Left renal pelvis (tissue), 4 donors: Measurements from ENCODE around the gene SCTR. TPM values are rescaled to one million over a fixed set of nuclear protein-coding genes. Genes with fewer than 3 reads are reported as not detected.

ENCODE experiments used
- DNase-seq, 4 donors: peaks; one replicate each; pipeline ENCODE4 v3.0.0-alpha.2; 2013; ENCODE audit warnings: low read depth in 4 of 4, low spot score in 3 of 4
- polyA plus RNA-seq, 4 donors: library from polyadenylated mRNA; unstranded; fragments of 120-200 nt; gene quantifications; one replicate each; pipeline ENCODE4 v1.2.1, GENCODE V29; 2013; ENCODE audit not compliant: insufficient read length in 4 of 4

SCTR gene
- polyA plus RNA-seq, 4 donors = 0.37 to 17.6 (median 7.7) TPM

DNA sequence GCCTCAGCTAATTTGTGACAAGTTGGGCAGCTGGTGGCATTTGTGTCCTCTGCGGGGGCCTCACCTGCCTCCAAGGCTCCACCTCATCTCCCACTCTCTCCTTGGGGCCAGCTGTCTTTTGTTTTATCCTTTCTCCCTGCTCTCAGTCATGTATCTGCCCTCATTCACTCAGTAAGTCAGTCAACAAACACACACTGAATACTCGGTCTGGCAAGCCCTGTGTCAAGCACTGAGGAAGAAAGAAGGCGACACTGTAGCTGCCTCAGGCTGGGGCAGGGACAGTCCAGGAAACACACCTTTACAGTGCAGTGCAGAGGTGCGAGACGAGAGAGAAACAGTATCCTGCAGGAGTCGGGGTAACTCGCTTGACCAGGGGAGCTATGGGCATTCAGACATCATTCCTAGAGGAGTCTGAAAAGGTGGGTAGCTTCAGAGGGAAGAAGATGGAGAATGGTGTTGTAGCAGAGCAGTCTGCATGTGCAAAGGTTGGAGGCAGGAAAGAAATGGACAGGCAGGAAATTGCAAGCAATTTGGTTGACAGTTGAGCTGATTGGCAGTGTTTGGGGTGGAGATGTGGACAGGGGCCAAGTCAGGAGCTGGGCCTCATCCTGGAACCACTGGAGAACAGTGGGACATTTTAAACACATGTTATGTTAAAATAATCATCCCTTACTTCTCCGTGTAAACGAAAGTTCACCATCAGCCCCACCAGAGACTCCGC is 34.9 kb downstream of the SCTR start:
- DNase-seq = no peak

DNA sequence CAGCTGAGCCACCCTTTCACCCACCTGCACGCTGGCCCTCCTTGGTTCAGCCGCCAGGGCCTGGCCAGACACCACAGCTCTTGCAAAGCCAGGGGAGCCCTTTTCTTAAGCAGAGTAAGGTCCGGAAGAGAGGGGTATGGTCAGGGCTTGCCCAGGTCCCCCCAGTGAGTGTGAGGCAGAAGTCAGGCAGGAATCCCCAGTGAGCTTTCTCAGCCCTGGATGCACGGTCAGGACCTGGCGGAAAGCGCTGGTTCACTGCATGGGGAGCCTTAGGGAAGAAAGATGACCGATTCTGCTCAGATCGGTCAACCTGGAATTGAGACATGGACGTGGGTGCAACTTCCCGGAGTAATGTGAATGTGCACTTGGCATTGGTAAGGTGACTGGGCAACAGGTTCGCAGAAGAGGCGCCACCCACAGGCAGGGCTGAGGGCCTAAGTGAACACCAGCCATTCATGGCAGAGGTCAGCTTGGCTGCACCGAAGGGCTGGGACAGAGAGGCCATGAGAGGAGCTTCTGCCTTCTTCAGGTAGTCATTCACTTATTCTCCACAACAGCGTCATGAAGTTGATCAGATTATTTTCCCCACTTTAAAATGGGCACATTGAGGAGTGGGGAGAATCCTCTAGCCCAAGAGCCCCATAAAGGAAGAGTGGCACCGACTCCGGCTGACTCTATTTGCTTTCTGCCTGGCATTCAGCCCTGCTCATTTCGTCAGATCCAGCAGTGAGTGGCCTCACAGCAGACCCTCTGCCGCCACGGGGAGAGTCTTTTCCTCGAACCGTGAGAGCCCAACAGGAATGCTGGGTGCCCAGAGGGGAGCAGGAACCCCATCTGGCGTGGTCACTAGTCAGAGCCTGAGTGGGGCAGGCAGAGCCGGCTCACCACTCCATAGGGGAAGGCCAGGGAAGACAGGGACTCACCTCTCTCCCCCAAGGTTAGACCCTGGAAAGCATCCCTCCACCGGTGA is 35.8 kb downstream of the SCTR start:
- no peak for DNase-seq

DNA sequence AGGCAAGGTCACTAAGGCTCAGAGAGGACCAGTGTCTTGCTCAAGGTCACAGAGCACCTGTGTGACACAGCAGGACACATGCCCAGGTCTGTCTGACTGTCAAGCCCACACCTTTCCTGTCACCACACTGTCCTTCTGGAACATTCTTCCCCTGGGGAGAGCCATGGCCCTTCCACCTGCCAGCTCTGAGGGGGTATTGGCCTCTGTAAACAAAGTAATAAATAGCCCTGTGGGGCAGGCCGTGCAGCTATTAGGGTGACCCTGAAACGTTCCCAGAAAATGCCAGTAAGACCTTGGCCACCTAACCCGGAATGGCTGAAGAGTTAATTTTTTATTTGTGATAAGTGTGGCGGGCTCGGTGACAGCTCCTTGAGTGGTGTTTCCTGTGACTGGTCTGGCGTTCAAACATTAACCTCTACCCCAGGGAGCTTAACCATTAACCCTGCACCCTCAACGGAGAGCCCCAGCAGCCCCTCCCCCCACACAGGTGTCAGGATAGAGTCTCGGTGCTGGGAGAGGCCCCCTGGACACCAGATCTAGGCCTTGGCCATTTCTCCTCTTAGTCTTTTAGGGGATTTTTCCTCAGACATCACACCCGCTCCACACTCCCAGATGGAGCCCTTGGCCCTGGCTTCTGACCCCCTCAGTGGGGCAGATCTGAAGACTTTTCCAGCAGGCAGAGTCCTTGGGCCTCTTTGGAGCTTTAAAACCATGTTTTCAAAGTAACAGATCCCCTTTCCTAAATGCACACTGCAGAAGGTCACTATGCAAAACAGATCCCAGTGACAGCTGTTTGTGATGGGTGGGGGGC is 36.6 kb downstream of the SCTR start:
- peak in 2 of 4 donors; percentile 46 to 52 for DNase-seq

DNA sequence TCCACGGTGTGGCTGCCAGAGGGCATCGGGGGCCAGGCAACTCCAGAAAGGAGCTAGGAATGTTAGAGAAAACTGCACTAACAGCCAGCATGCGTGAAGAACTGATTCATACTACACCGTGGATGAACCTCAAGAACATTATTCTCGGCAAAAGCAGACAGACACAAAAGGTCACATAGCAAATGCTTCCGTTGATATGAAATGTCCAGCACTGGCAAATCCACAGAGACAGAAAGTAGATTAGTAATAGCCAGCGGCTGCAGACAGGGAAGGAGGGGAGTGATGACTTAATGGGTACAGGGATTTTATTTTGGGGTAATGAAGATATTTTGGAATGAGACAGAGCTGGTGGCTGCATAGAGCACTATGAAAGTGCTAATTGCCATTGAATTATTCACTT is 37.4 kb downstream of the SCTR start:
- no peak for DNase-seq

DNA sequence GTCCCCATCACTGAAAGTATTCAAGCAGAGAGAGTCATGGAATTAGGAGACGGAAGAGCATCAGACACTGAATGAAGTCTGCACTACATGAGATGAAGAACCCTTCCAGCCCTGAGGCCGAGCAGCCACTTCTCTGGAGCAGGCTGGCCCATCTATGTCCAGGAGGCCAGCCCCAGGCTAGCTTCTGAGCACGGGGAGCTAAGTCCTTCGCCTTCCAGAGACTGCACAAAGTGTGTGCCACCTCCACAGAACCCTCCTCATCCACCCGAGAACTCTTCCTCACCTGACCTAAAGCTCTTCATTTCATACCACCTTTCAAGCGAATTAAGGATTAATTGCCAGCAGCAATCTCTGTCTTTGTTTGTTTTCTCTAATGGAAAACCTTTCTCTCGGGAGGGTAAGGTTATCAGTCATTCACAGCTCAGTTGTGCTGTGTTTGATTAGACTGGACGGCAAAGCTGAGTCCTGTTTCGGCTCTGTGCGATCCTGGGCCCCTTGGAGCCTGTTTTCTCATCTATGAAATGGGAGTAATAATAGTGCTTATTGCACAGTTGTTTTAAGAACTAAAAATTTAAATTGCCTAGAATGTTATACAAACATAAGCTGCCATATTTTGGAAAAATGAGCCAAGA is 38.0 kb downstream of the SCTR start:
- DNase-seq = no peak

DNA sequence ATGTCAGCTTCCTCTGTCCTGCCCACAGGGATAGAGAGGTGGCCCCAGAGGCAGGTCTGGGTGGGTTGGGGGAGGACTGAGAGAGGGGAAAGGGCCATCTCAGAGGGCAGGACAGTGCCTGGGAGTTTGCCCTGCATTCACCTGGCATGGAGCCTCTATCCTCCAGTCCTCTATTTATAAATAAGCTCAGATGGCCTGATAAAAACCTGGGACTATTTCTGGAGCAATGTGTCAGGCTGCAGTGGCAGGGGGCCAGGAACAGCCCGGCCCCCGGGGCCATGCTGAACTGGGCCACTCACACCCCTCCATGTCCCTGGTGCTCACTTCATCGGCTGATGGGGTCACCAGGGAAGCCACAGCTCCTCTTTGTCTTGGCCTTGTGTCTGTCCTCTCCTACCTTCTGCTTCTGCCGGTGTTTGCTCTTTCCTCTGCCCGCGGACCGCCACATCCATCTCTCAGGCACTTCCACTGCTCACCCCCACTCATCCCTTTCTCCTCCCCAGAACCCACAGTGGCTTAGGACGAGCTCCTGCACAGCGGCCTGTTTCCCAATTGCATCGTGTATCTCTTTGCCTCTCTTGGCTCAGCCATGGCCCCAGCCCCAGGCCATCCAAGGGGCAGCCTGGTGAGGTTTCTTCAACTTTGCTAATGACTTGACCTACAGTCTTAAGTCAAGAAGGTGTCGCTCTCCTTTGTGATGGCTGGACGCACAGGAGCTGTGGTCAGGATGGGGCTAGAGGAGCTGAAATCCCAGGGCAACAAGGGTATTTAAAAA is 38.8 kb downstream of the SCTR start:
- no peak for DNase-seq

DNA sequence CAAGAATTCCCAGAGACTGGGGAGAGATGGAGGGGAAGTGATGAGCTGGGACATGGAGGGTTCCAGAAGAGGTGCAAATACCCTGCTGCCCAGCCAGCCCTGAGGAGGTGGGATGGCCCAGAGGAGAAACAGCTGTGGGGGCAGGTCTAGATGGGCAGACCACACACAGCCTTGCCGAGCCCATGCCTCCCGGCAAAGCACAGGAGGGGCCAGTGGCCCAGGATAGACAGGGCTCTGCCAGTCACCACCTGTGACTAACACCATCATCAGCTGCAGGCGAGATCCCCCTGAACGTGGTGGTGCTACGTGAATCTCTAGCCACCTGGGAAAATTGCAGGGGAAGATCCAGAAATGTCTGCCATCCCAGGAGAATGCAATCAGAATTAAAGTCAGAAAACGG is 39.4 kb downstream of the SCTR start:
- no peak for DNase-seq

DNA sequence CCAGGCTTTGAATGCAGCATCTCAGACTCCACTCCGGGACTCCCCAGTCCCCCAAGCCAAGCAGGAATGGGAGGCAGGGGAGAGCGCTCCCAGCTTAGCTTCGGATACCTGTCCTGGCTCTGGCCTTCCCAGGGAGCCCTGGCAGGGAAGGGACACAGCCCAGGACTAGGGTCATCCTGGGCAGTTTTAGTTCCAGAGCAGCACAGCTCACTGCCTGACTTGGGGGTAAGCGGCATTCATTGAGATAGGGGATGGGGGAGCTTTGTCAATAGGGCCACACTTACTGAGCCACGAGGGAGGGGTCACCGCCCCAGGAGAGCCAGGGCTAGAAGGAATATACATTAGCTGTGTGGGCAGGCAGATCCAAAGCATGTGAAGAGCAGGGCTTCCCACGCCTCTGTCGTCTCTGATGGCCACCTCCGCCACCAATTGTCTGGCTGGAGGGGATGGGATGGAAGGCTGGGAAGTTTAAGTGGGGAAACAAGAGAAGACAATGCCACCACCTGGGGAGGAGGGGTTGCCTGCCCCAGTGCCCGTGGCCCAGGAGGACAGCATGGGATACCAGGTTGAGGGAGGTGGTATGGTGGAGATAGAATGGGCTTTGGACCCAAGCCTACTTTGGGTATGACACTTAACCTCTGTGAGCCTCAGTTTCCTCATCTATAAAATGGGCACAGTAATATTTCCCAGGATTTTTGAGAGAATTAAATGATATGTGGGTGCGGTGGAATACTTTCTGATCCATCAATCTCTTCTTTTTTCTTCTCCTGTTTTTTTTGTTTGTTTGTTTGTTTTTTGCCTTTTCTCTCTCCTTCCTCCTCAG is 40.2 kb downstream of the SCTR start:
- DNase-seq = no peak

DNA sequence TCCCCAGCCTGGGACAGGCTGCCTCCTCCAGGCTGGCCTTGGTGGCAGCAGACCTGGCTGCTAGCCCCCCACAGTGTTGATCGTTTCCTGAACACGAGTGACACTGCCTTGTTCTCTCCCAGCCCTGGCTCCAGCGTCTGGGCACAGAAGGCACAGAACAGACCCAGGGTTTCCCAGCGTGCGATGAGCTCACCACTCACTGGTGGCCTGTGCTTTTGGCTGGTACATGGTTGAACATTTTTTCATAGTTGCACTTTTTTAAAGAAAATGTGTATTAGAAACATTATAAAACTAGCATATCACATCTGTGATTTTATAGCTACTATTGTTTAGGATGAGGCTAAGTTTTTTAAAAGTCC is 40.9 kb downstream of the SCTR start:
- DNase-seq = no peak

DNA sequence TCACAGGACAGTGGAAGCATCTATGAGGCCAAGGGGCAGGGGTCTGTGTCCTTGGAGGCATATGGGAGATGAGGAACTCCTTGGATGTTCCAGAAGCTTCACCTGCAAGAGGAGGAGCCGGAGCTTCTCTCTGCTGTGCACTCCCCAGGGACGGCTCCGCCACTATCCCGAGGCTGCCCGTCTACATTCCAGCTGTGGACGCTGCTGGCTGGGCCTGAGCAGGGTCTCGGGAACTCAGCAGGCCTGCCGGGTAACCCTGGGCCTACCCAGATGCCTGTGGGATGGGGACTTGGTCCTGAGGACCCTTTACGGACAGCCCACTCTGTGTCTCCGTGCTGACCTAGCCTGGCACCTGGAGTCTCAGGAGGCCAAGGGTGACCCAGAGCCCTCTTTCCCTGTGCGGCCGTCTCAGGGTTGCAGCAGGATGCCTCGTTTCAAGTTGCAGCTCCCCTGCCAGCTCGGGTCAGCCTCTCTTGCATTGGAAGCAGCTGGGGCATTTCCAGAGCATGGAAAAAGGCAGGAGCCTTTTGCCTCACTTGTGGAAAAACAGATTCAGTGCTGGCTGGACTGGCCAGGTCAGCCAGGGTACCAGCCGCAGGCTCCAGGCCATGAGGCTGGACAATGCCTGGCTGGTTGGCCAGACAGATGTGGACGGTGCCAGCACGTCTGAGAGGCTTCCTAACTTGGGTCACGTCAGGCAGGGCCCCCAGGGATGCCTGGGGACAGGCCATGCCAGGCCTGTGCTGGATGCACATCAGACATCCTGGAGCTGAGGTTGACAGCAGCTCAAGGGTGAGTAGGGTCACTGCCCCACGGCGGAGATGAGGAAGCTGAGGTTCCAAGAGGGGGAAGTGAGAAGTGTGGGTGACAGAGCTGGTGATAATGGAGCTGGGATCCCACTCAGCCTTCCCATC is 41.5 kb downstream of the SCTR start:
- DNase-seq = no peak

DNA sequence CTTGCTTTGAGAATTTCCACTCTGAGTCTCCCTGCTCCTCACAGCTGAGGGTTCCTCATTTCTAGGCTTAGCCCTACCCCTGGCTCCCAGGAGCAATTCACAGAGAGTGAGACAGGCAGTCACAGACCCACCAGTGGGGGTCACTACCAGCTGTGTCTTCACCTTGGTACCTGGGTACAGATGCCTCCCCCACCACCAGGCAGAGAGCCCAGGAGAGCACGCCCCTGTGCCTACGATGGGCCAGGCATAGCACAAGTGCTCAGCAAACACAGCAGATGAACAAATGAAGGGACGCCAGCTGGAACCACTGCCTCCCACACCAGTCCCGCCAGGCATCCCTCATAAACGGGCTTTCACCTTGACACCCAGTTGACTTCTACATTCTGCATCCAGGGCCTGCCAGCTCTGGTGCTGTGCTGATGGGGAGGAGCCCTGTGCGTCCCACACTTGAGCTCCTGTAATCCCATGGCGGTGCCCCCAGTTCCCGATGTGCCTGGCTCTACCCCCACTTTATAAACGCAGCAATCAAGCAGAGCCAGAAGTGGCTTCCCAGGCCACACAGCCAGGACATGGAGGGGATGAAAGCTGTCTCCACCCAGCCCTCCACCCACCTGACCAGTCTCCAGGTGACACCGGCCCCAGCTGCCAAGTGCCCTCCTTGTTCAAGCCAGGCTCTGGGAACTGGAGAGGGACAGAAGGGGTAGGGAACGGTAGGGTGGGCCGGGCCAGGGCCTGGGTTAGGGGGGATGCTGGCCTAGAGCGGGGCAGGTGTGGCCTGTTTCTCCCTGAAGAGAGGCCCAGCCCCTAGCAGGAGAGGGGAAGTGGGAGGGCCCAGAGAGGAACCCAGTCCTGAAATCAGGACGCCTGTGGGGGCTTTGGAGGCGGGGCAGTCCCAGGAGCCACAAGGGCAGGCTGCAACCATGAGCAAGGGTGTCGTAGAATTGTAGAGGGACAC is 42.5 kb downstream of the SCTR start:
- no peak for DNase-seq

DNA sequence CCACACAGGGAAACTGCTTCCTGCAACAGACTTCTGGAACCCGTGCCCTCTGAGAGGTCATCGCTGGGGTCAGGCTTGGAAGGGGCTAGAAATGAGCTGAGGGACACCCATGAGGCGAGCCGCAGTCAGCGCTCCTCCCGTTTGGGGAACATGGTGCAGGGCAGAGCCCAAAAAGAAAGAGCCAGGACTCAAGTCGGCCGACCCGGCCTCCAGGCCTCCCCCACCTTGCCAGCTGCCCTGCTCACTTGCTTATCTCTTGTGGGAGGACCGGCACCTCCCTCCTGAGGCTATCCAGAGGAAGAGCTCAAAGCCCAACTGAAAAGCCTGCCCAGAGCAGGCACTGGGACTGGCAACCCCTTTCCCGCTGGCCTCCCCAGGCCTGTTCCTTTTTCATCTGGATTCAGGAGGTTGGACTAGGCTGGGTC is 43.6 kb downstream of the SCTR start:
- DNase-seq = no peak

DNA sequence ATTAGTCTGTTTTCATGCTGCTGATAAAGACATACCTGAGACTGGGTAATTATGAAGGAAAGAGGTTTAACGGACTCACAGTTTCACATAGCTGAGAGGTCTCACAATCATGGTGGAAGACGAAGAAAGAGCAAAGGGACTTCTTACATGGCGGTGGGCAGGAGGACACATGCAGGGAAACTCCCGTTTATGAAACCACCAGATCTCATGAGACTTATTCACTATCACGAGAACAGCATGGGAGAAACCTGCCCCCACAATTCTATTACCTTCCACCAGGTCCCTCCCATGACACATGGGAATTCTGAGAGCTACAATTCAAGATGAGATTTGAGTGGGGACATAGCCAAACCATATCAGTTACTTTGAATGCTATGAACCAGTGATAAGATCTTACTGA is 44.1 kb downstream of the SCTR start:
- DNase-seq = no peak

DNA sequence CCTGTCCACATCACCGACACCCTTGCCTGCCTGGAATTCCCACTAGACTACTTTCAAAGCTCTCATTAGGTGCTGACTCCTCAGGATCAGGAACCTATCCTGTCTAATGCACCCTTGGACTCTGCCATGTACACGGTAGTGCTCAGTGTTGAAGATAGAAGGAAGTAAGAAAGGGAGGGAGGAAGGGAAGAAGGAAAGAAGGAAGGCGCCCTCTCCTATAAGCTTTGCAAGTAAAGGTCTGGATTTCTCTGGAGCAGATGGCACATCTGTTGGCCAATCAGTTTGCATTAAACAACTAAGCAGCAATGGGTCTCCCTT is 45.3 kb downstream of the SCTR start:
- no peak for DNase-seq

DNA sequence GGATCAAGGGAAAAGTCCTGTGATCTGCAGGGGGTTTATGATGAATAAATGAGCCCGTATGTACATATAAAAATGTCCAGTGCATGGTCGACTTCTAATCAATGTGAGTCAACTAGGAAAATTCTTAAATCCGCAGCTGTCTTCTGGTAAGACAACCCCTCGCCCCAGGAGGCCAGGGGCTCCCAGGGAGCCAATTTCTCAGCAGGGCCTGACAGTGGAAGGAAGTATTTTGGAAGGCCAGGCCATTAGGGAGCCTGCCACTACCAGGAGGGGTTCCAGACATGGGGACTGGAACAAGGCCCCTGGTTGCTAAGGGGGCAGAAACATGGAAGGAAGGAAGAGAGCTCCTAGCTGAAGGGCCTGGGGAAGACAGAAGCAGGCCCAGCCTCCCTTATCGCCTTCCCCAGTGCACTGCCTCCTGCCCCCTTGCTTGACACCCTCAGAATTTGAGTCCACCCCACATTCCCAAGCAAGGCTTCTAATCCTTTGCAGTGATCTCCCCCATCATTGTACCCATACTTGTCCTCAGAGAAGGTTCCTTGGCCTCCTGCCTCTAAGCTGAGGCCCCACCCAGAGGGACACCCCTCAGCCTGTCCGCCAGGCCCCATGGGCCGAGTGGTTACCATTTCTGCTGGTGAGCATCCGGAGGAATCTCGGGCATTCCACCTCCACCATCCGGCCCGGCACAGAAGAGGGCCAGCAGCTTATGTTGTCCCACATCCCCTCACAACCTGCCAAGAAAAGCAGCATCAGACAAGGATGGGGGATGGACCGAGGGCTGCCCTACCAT is 45.9 kb downstream of the SCTR start:
- no peak for DNase-seq

DNA sequence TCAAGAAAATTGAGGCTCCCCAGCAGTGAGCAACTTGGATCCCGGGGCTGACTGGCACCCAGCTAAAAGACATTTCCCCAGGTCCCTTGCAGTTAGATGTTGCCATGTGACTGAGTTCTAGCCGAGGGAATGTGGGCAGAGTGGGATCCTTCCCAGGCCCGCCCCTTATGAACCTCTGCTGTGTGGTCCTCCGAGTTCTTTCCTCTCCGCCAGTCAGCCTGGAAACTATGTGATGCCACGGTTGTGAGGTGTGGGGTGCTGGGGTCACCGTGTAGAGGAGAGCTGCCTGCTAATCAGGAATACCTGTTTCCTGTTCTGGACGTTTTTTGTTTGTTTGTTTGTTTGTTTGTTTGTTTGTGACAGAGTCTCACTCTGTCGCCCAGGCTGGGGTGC is 47.2 kb downstream of the SCTR start:
- DNase-seq = no peak
